ENCODE data around the gene PRCC.

Gene PRCC

DNA sequence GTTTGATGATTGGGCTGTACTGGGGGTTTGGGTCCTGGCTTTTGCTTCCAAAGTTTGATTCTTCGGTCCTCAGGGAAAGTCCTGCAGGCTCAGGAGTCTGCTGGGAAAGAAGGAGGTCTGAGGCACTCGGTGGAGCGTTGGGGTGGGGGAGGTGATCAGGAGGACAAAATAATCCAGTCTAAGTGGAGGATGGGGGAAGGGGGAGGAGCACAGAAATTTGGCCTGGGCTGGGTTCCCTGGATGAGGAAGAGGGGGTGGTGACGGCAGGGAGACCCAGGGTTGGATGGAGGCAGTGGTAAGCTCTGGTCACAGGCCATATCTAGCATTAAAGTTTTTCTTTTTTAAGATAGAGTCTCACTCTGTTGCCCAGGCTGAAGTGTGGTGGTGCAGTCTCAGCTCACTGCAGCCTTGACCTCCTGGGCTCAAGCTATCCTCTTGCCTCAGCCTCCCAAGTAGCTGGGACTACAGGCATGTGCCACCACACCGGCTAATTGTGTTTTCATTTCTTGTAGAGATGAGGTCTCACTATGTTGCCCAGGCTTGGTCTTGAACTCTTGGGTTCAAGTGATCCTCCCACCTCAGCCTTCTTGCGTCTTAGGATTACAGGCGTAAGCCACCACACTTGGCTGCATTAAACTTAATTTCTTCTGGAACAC is 42.5 kb downstream of the PRCC start:
- no peak for DNase-seq
- TF ChIP-seq, protein P1, sequence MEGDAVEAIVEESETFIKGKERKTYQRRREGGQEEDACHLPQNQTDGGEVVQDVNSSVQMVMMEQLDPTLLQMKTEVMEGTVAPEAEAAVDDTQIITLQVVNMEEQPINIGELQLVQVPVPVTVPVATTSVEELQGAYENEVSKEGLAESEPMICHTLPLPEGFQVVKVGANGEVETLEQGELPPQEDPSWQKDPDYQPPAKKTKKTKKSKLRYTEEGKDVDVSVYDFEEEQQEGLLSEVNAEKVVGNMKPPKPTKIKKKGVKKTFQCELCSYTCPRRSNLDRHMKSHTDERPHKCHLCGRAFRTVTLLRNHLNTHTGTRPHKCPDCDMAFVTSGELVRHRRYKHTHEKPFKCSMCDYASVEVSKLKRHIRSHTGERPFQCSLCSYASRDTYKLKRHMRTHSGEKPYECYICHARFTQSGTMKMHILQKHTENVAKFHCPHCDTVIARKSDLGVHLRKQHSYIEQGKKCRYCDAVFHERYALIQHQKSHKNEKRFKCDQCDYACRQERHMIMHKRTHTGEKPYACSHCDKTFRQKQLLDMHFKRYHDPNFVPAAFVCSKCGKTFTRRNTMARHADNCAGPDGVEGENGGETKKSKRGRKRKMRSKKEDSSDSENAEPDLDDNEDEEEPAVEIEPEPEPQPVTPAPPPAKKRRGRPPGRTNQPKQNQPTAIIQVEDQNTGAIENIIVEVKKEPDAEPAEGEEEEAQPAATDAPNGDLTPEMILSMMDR (IDR thresholded peaks at IDR 0.05; ENCODE audit: low read depth, low read length, missing control alignments) = no peak
- no peaks in the 10 kb centered on the region for H3K36me3 ChIP-seq (replicated peaks)
- H3K27me3 ChIP-seq (replicated peaks) = no peaks in the 10 kb centered on the region
- H3K4me3 ChIP-seq (ENCODE audit: low read depth, low read length) = no peak overlapping the region
- in situ Hi-C loops (cut with HindIII; ENCODE audit: low pct_ligation_motif_present, low sequenced_read_pairs) = no loop called here
- no peak overlapping the region for H3K27ac ChIP-seq

- in situ Hi-C loops (cut with HindIII; ENCODE audit: low pct_ligation_motif_present, low sequenced_read_pairs) = no loop called here
- H3K36me3 ChIP-seq (replicated peaks) = no peaks in the 10 kb centered on the region
- TF ChIP-seq, protein P1 (IDR thresholded peaks at IDR 0.05; ENCODE audit: low read depth, low read length, missing control alignments) = no peak
- H3K4me3 ChIP-seq (ENCODE audit: low read depth, low read length) = no peak overlapping the region
- no peak overlapping the region for H3K27ac ChIP-seq
- no peak for DNase-seq
- no peaks in the 10 kb centered on the region for H3K27me3 ChIP-seq (replicated peaks)
Measured at GRCh38 chr1:156811168-156811567, 43.8 kb downstream of the PRCC start.

DNA sequence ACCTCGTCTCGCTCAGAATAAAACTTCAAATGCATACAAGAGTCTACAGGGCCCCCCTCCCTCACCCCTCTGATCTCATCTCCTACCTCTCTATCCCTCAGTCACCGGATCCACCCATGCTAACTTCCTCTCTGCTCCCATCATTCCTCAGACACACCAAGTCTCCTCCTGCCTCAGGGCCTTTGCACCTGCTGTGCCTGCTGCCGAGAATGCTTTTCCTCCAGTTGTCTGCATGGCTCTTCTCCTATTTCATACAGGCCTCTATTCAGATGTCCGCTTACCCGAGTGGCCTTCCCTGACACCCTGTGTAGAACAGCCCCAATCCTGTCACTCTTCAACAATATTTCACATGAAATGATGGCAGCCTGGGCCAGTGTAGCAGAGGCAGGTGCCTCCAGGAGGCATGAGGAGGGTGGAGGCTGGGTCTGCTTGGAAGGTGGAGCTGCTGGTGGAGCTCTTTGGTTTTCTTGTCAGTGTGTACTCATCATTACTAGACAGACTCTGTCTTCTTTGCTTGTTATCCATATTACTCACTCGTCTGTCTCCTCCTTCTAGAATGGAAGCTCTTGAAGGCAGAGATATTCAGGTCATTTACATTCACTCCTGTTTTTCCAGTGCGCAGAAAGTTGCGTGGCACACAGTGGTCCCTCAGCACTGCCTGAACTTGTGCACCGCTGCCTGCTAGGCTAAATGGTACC is 45.1 kb downstream of the PRCC start:
- DNase-seq = no peak
- Histone ChIP-seq H3K36me3 (replicated peaks) (no peaks in the 10 kb centered on the region), H3K27me3 (replicated peaks) (no peaks in the 10 kb centered on the region), H3K4me3 (ENCODE audit: low read depth, low read length) (no peak overlapping the region), H3K27ac (no peak overlapping the region)
- in situ Hi-C loops (cut with HindIII; ENCODE audit: low pct_ligation_motif_present, low sequenced_read_pairs) = no loop called here
- TF ChIP-seq, protein P1 (IDR thresholded peaks at IDR 0.05; ENCODE audit: low read depth, low read length, missing control alignments) = no peak

- no peak for DNase-seq
- in situ Hi-C loops (cut with HindIII; ENCODE audit: low pct_ligation_motif_present, low sequenced_read_pairs) = no loop called here
- Histone ChIP-seq H3K36me3 (replicated peaks) (no peaks in the 10 kb centered on the region), H3K27me3 (replicated peaks) (no peaks in the 10 kb centered on the region), H3K27ac (no peak overlapping the region), H3K4me3 (ENCODE audit: low read depth, low read length) (peak overlapping the region; percentile 48)
- TF ChIP-seq, protein P1 (IDR thresholded peaks at IDR 0.05; ENCODE audit: low read depth, low read length, missing control alignments) = no peak
Measured at GRCh38 chr1:156813298-156813697, 46.0 kb downstream of the PRCC start.

- H3K27me3 ChIP-seq (replicated peaks) = no peaks in the 10 kb centered on the region
- H3K36me3 ChIP-seq (replicated peaks) = no peaks in the 10 kb centered on the region
- H3K27ac ChIP-seq = no peak overlapping the region
- TF ChIP-seq, protein P1 (IDR thresholded peaks at IDR 0.05; ENCODE audit: low read depth, low read length, missing control alignments) = peak; percentile 63
- DNase-seq = no peak
- peak overlapping the region; percentile 48 for H3K4me3 ChIP-seq (ENCODE audit: low read depth, low read length)
- in situ Hi-C loops (cut with HindIII; ENCODE audit: low pct_ligation_motif_present, low sequenced_read_pairs) = no loop called here
Measured at GRCh38 chr1:156813750-156814570, 46.6 kb downstream of the PRCC start.

Data from brain microvascular endothelial cell (primary cell).